Keratinocyte (primary cell): ENCODE data around the gene ELMOD1. TPM values are rescaled to one million over a fixed set of nuclear protein-coding genes. Genes with fewer than 3 reads are reported as not detected.

Experiments used
- DNase-seq: peaks from one replicate; pipeline ENCODE4 v3.0.0-alpha.2; 2011; ENCODE audit warnings: low read depth, missing footprints, low spot score
- FAIRE-seq: peaks from 2 replicates; lab custom pipeline; 2011; peaks lifted over from hg19 to GRCh38; lab: Jason Lieb, UNC
- H2AFZ ChIP-seq: 2 replicates; pipeline ENCODE4 v1.6.0; 2012; ENCODE audit warnings: low read length, control low read depth, inconsistent platforms; ENCODE audit not compliant: control insufficient read depth
- H3K27ac ChIP-seq: 2 replicates; pipeline ENCODE4 v1.5.1; 2011; ENCODE audit warnings: low read length; ENCODE audit not compliant: control insufficient read depth, insufficient read depth
- H3K27me3 ChIP-seq: 3 replicates; pipeline ENCODE4 v1.6.0; 2011; ENCODE audit warnings: low read length; ENCODE audit not compliant: control insufficient read depth, insufficient read depth; ENCODE audit errors: extremely low read depth
- H3K36me3 ChIP-seq, 2 experiments: 2 replicates in 1 of 2; 3 replicates in 1 of 2; pipeline ENCODE4 v1.5.1; 2011; ENCODE audit warnings: low read length in 2 of 2, mild to moderate bottlenecking in 1 of 2; ENCODE audit not compliant: control insufficient read depth in 2 of 2, insufficient read depth in 2 of 2; ENCODE audit errors: extremely low read depth in 1 of 2
- H3K4me1 ChIP-seq: 3 replicates; pipeline ENCODE4 v1.5.1; 2011; ENCODE audit warnings: low read length; ENCODE audit not compliant: control insufficient read depth, insufficient read depth; ENCODE audit errors: extremely low read depth
- H3K4me2 ChIP-seq: 3 replicates; pipeline ENCODE4 v1.6.0; 2011; ENCODE audit warnings: low read depth, low read length; ENCODE audit not compliant: control insufficient read depth, insufficient read depth; ENCODE audit errors: extremely low read depth
- H3K4me3 ChIP-seq, 3 experiments: fragments of 200-600 bp in 1 of 3; sonication (generic) in 1 of 3; 2 replicates in 2 of 3; 3 replicates in 1 of 3; pipeline ENCODE4 v1.5.1; 2011 to 2016; ENCODE audit warnings: low read length in 3 of 3, mild to moderate bottlenecking in 3 of 3, control low read depth in 2 of 3, inconsistent platforms in 1 of 3, low read depth in 1 of 3, mixed read lengths in 1 of 3, mixed run types in 1 of 3, moderate library complexity in 1 of 3; ENCODE audit not compliant: control insufficient read depth in 2 of 3, insufficient read depth in 2 of 3; ENCODE audit errors: extremely low read depth in 1 of 3
- H3K79me2 ChIP-seq: 2 replicates; pipeline ENCODE4 v1.6.0; 2012; ENCODE audit warnings: low read length; ENCODE audit not compliant: control insufficient read depth, insufficient read depth
- H3K9ac ChIP-seq: 3 replicates; pipeline ENCODE4 v1.6.0; 2011; ENCODE audit warnings: low read length; ENCODE audit not compliant: control insufficient read depth, insufficient read depth; ENCODE audit errors: extremely low read depth
- H3K9me1 ChIP-seq: 3 replicates; pipeline ENCODE4 v1.6.0; 2011; ENCODE audit warnings: low read length; ENCODE audit not compliant: control insufficient read depth, insufficient read depth; ENCODE audit errors: extremely low read depth
- H3K9me3 ChIP-seq: 2 replicates; pipeline ENCODE4 v1.5.1; 2012; ENCODE audit warnings: low read depth, low read length; ENCODE audit not compliant: control insufficient read depth
- H4K20me1 ChIP-seq: 3 replicates; pipeline ENCODE4 v1.6.0; 2011; ENCODE audit warnings: low read length; ENCODE audit not compliant: control insufficient read depth, insufficient read depth; ENCODE audit errors: extremely low read depth
- CTCF ChIP-seq, 3 experiments: IDR thresholded peaks in 1 of 3; conservative IDR thresholded peaks in 1 of 3; optimal IDR thresholded peaks in 1 of 3; 2 replicates in 2 of 3; 3 replicates in 1 of 3; pipeline versions ENCODE3 to v1.5.1; 2011; ENCODE audit warnings: low read length in 3 of 3, mild to moderate bottlenecking in 3 of 3, moderate library complexity in 2 of 3, control low read depth in 1 of 3, inconsistent platforms in 1 of 3; ENCODE audit not compliant: insufficient read depth in 2 of 3; ENCODE audit errors: extremely low read depth in 1 of 3
- EZH2 ChIP-seq: IDR thresholded peaks from one replicate; pipeline ENCODE4 v1.6.1; 2012; ENCODE audit warnings: inconsistent platforms, mild to moderate bottlenecking, low read length, moderate library complexity
- dilution Hi-C: fragments of 300-500 bp; cut with MboI; formaldehyde crosslinking; loops from one replicate; pipeline ENCODE4 v1.7.0; 2020; ENCODE audit warnings: low sequenced_read_pairs; ENCODE audit not compliant: extremely low pct_ligation_motif_present
- polyA plus RNA-seq, 5 experiments: library from polyadenylated mRNA; depleted of rRNA in 3 of 5; stranded (reverse) in 3 of 5; stranded (forward) in 1 of 5; unstranded in 1 of 5; fragments of >200 nt; gene quantifications; 1 replicate in 1 of 5; 2 replicates in 3 of 5; 3 replicates in 1 of 5; pipeline versions ENCODE4 v1.2.1 to v1.2.3, GENCODE V29; 2011 to 2012; ENCODE audit warnings: missing spikeins in 2 of 5, low read depth in 1 of 5, low replicate concordance in 1 of 5

ELMOD1 gene
- polyA plus RNA-seq, 1 donor (not counting 4 experiments of a cell fraction or from before 2014, with no cell fraction given): 0.63 TPM

- no peaks in the 10 kb centered on the region for H3K4me1 ChIP-seq
- H3K27ac ChIP-seq: no peak overlapping the region
- TF ChIP-seq EZH2 (no peak), CTCF (optimal IDR thresholded peaks at IDR 0.05 in 1 of 3, IDR thresholded peaks at IDR 0.05 in 1 of 3, conservative IDR thresholded peaks at IDR 0.05 in 1 of 3; ENCODE audit: extremely low read depth in 1 of 3, insufficient read depth in 2 of 3, low read length in 3 of 3) (no peak)
- no peaks in the 10 kb centered on the region for H3K27me3 ChIP-seq
- H4K20me1 ChIP-seq: no peaks in the 10 kb centered on the region
- H3K9me3 ChIP-seq: no peaks in the 10 kb centered on the region
- H3K36me3 ChIP-seq: no peaks in the 10 kb centered on the region
- H3K9ac ChIP-seq: no peak overlapping the region
- FAIRE-seq: no peak
- H3K79me2 ChIP-seq: no peaks in the 10 kb centered on the region
- no peak overlapping the region for H3K4me3 ChIP-seq
- no peak overlapping the region for H2AFZ ChIP-seq
- dilution Hi-C loops: no loop called here
- H3K9me1 ChIP-seq: no peaks in the 10 kb centered on the region
- no peak overlapping the region for H3K4me2 ChIP-seq
- no peak for DNase-seq
Observed at GRCh38 chr11:107609400-107610218, 18.7 kb downstream of the ELMOD1 start.

GRCh38 chr11:107612445-107612844 is 21.5 kb downstream of the ELMOD1 start:
- Histone ChIP-seq H3K9ac (no peak overlapping the region), H3K79me2 (no peaks in the 10 kb centered on the region), H3K27ac (no peak overlapping the region), H2AFZ (no peak overlapping the region), H3K4me3 (no peak overlapping the region), H4K20me1 (no peaks in the 10 kb centered on the region), H3K9me1 (no peaks in the 10 kb centered on the region), H3K4me2 (no peak overlapping the region), H3K4me1 (no peaks in the 10 kb centered on the region), H3K9me3 (no peaks in the 10 kb centered on the region), H3K27me3 (no peaks in the 10 kb centered on the region), H3K36me3 (no peaks in the 10 kb centered on the region)
- TF ChIP-seq EZH2 (no peak), CTCF (optimal IDR thresholded peaks at IDR 0.05 in 1 of 3, IDR thresholded peaks at IDR 0.05 in 1 of 3, conservative IDR thresholded peaks at IDR 0.05 in 1 of 3; ENCODE audit: extremely low read depth in 1 of 3, insufficient read depth in 2 of 3, low read length in 3 of 3) (no peak)
- no peak for FAIRE-seq
- dilution Hi-C loops: no loop called here
- no peak for DNase-seq
